ENCODE data around the gene PRDM16.

DNA sequence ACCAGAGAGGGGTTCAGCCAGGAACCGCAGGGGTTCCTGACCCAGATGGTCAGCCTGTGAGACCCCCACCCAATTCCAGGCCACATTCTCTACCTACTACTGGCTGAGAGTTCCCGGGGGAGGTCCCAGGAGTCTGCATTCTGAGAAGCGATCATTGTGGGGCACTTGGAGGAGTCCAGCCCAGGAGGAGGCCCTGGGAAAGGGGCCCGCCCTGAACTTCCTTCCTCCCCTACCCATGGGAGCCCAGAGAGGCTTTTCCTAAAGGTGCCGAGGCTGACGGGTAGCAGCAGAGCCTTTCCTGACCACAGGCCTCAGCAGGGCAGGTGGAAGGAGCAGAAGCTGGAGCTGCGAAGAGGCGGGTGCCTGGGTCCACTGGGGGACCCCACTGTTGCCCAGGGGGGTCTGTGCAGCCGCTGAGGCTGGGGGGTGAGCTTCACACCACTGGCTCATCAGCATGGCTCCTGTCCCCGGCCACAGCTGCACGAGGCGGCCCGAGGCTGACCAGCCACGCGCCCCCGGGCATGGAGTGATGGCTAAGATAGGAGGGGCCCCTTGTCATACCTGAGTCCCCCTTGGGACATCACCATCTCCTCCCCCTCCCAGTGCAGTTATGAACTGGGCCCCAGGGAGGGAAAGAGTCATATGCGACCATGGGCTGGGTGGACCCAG, 127.7 kb downstream of the PRDM16 start:
- no peak for TF ChIP-seq EZH2 (IDR thresholded peaks at IDR 0.05; ENCODE audit: borderline replicate concordance, low read length)
- TF ChIP-seq, protein P1, sequence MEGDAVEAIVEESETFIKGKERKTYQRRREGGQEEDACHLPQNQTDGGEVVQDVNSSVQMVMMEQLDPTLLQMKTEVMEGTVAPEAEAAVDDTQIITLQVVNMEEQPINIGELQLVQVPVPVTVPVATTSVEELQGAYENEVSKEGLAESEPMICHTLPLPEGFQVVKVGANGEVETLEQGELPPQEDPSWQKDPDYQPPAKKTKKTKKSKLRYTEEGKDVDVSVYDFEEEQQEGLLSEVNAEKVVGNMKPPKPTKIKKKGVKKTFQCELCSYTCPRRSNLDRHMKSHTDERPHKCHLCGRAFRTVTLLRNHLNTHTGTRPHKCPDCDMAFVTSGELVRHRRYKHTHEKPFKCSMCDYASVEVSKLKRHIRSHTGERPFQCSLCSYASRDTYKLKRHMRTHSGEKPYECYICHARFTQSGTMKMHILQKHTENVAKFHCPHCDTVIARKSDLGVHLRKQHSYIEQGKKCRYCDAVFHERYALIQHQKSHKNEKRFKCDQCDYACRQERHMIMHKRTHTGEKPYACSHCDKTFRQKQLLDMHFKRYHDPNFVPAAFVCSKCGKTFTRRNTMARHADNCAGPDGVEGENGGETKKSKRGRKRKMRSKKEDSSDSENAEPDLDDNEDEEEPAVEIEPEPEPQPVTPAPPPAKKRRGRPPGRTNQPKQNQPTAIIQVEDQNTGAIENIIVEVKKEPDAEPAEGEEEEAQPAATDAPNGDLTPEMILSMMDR (conservative IDR thresholded peaks at IDR 0.05 in 1 of 2, IDR thresholded peaks at IDR 0.05 in 1 of 2; ENCODE audit: extremely low read depth in 1 of 2, insufficient read depth in 1 of 2, low read depth in 1 of 2, low read length in 2 of 2) = no peak
